HEK293 (cell line): ENCODE data around the gene NUP153.

Source experiments
- CTCF ChIA-PET: fragments of 350-600 bp; formaldehyde crosslinking; extraction: SDS; loops from one replicate; lab custom pipeline; 2021; ENCODE audit warnings: antibody characterized with exemption; lab: Yijun Ruan, JAX
- POLR2A ChIA-PET: fragments of 300-600 bp; formaldehyde crosslinking; extraction: SDS; loops from one replicate; lab custom pipeline; 2020; ENCODE audit warnings: antibody characterized with exemption, inconsistent platforms; lab: Yijun Ruan, JAX
- H3K27ac ChIP-seq: fragments of 200-500 bp; sonication (Bioruptor generic); 2 replicates; pipeline ENCODE4 v1.5.1; 2014; ENCODE audit warnings: low read depth, low read length, control low read depth, inconsistent platforms; ENCODE audit errors: extremely low read depth
- H3K36me3 ChIP-seq, 2 experiments: fragments of 200-500 bp in 1 of 2; sonication (Bioruptor generic) in 1 of 2; 1 replicate in 1 of 2; 2 replicates in 1 of 2; pipeline ENCODE4 v1.5.1; 2014 to 2017; ENCODE audit warnings: inconsistent platforms in 2 of 2, low read length in 2 of 2; ENCODE audit not compliant: control insufficient read depth in 2 of 2, insufficient read depth in 1 of 2
- H3K4me1 ChIP-seq: fragments of 200-500 bp; sonication (Bioruptor generic); 2 replicates; pipeline ENCODE4 v1.5.1; 2014; ENCODE audit warnings: mild to moderate bottlenecking, low read length, inconsistent platforms; ENCODE audit not compliant: control insufficient read depth, insufficient read depth
- H3K4me3 ChIP-seq: 2 replicates; pipeline ENCODE4 v1.5.1; 2011; ENCODE audit warnings: low read depth, mild to moderate bottlenecking, control low read depth, low read length, moderate library complexity
- H3K9me3 ChIP-seq: fragments of 200-500 bp; sonication (Bioruptor generic); 2 replicates; pipeline ENCODE4 v1.5.1; 2014; ENCODE audit warnings: low read depth, low read length, inconsistent platforms; ENCODE audit not compliant: control insufficient read depth, insufficient read depth
- EGR2 ChIP-seq: fragments of 450-650 bp; formaldehyde crosslinking; IDR thresholded peaks from 2 replicates; pipeline ENCODE4 v1.5.1; 2016; ENCODE audit warnings: low read depth, missing biosample characterization, missing genetic modification characterization
- FEZF1 ChIP-seq: fragments of 450-650 bp; formaldehyde crosslinking; IDR thresholded peaks from 2 replicates; pipeline ENCODE4 v1.5.1; 2016; ENCODE audit warnings: missing biosample characterization, missing genetic modification characterization
- GLIS1 ChIP-seq: fragments of 450-650 bp; formaldehyde crosslinking; IDR thresholded peaks from 2 replicates; pipeline ENCODE4 v1.5.1; 2016; ENCODE audit warnings: missing biosample characterization, missing genetic modification characterization
- HOXC10 ChIP-seq: sonication (generic); formaldehyde crosslinking; IDR thresholded peaks from 2 replicates; pipeline ENCODE4 v1.8.1; 2023; ENCODE audit warnings: mild to moderate bottlenecking, missing genetic modification reagents
- KLF1 ChIP-seq: fragments of 450-650 bp; formaldehyde crosslinking; IDR thresholded peaks from 2 replicates; pipeline ENCODE4 v1.5.1; 2016; ENCODE audit warnings: missing biosample characterization, missing genetic modification characterization
- KLF8 ChIP-seq: fragments of 450-650 bp; formaldehyde crosslinking; IDR thresholded peaks from 2 replicates; pipeline ENCODE4 v1.5.1; 2016; ENCODE audit warnings: missing biosample characterization, missing genetic modification characterization
- OSR2 ChIP-seq: fragments of 450-650 bp; formaldehyde crosslinking; IDR thresholded peaks from 2 replicates; pipeline ENCODE4 v1.5.1; 2016; ENCODE audit warnings: missing biosample characterization, missing genetic modification characterization
- SCRT2 ChIP-seq: fragments of 450-650 bp; formaldehyde crosslinking; IDR thresholded peaks from 2 replicates; pipeline ENCODE4 v1.5.1; 2016; ENCODE audit warnings: missing biosample characterization, missing genetic modification characterization
- SP7 ChIP-seq: fragments of 450-650 bp; formaldehyde crosslinking; IDR thresholded peaks from 2 replicates; pipeline ENCODE4 v1.5.1; 2016; ENCODE audit warnings: missing biosample characterization, missing genetic modification characterization
- TRIM28 ChIP-seq: IDR thresholded peaks from 2 replicates; pipeline ENCODE4 v1.6.1; 2011; ENCODE audit warnings: low read length, control low read depth, borderline replicate concordance
- YY1 ChIP-seq: fragments of 450-650 bp; formaldehyde crosslinking; IDR thresholded peaks from 2 replicates; pipeline ENCODE4 v1.5.1; 2018; ENCODE audit warnings: missing biosample characterization, missing genetic modification characterization
- ZBTB17 ChIP-seq: fragments of 450-650 bp; formaldehyde crosslinking; IDR thresholded peaks from 2 replicates; pipeline ENCODE4 v1.5.1; 2016; ENCODE audit warnings: missing biosample characterization, missing genetic modification characterization
- ZBTB21 ChIP-seq: fragments of 450-650 bp; formaldehyde crosslinking; IDR thresholded peaks from 2 replicates; pipeline ENCODE4 v1.5.1; 2017; ENCODE audit warnings: missing biosample characterization, missing genetic modification characterization
- ZFP3 ChIP-seq: fragments of 450-650 bp; formaldehyde crosslinking; IDR thresholded peaks from 2 replicates; pipeline ENCODE4 v1.5.1; 2016; ENCODE audit warnings: low read depth, missing biosample characterization, missing genetic modification characterization
- ZIC2 ChIP-seq: fragments of 450-650 bp; formaldehyde crosslinking; IDR thresholded peaks from 2 replicates; pipeline ENCODE4 v1.5.1; 2016; ENCODE audit warnings: missing biosample characterization, missing genetic modification characterization
- ZNF10 ChIP-seq: fragments of 450-650 bp; formaldehyde crosslinking; IDR thresholded peaks from 2 replicates; pipeline ENCODE4 v1.5.1; 2017; ENCODE audit warnings: missing biosample characterization, missing genetic modification characterization
- ZNF146 ChIP-seq: fragments of 450-650 bp; formaldehyde crosslinking; IDR thresholded peaks from 2 replicates; pipeline ENCODE4 v1.5.1; 2016; ENCODE audit warnings: missing biosample characterization, missing genetic modification characterization
- ZNF19 ChIP-seq: fragments of 450-650 bp; formaldehyde crosslinking; IDR thresholded peaks from 2 replicates; pipeline ENCODE4; 2016; ENCODE audit warnings: missing biosample characterization, missing genetic modification characterization, low read depth
- ZNF2 ChIP-seq: fragments of 450-650 bp; formaldehyde crosslinking; IDR thresholded peaks from 2 replicates; pipeline ENCODE4 v1.5.1; 2016; ENCODE audit warnings: missing biosample characterization, missing genetic modification characterization
- ZNF221 ChIP-seq: fragments of 450-650 bp; formaldehyde crosslinking; IDR thresholded peaks from 2 replicates; pipeline ENCODE4 v1.5.1; 2017; ENCODE audit warnings: missing biosample characterization, missing genetic modification characterization, borderline replicate concordance
- ZNF24 ChIP-seq: fragments of 450-650 bp; formaldehyde crosslinking; IDR thresholded peaks from 2 replicates; pipeline ENCODE4 v1.5.1; 2016; ENCODE audit warnings: missing biosample characterization, missing genetic modification characterization
- ZNF248 ChIP-seq: fragments of 450-650 bp; formaldehyde crosslinking; IDR thresholded peaks from 2 replicates; pipeline ENCODE4 v1.5.1; 2017; ENCODE audit warnings: missing biosample characterization, missing genetic modification characterization
- ZNF324 ChIP-seq: fragments of 450-650 bp; formaldehyde crosslinking; IDR thresholded peaks from 2 replicates; pipeline ENCODE4 v1.5.1; 2016; ENCODE audit warnings: missing biosample characterization, missing genetic modification characterization
- ZNF366 ChIP-seq: fragments of 450-650 bp; formaldehyde crosslinking; conservative IDR thresholded peaks from 2 replicates; pipeline ENCODE4 v1.5.1; 2016; ENCODE audit warnings: missing biosample characterization, missing genetic modification characterization
- ZNF394 ChIP-seq: fragments of 450-650 bp; formaldehyde crosslinking; IDR thresholded peaks from 2 replicates; pipeline ENCODE4 v1.5.1; 2016; ENCODE audit warnings: missing biosample characterization, missing genetic modification characterization, mild to moderate bottlenecking, moderate library complexity, borderline replicate concordance
- ZNF473 ChIP-seq: fragments of 450-650 bp; formaldehyde crosslinking; IDR thresholded peaks from 2 replicates; pipeline ENCODE4 v1.5.1; 2017; ENCODE audit warnings: missing biosample characterization, missing genetic modification characterization
- ZNF501 ChIP-seq: fragments of 450-650 bp; formaldehyde crosslinking; IDR thresholded peaks from 2 replicates; pipeline ENCODE4 v1.5.1; 2016; ENCODE audit warnings: missing biosample characterization, missing genetic modification characterization
- ZNF561 ChIP-seq: fragments of 450-650 bp; IDR thresholded peaks from 2 replicates; pipeline ENCODE4 v1.5.1; 2018; ENCODE audit warnings: missing biosample characterization, missing genetic modification characterization, borderline replicate concordance
- ZNF707 ChIP-seq: fragments of 450-650 bp; formaldehyde crosslinking; IDR thresholded peaks from 2 replicates; pipeline ENCODE4 v1.5.1; 2016; ENCODE audit warnings: missing biosample characterization, missing genetic modification characterization
- ZNF791 ChIP-seq: fragments of 450-650 bp; formaldehyde crosslinking; IDR thresholded peaks from 2 replicates; pipeline ENCODE4 v1.5.1; 2016; ENCODE audit warnings: missing biosample characterization, missing genetic modification characterization
- TF ChIP-seq, protein P1 (sequence below): fragments of 450-650 bp; formaldehyde crosslinking; IDR thresholded peaks from 2 replicates; pipeline ENCODE4 v1.5.1; 2016; ENCODE audit warnings: missing biosample characterization, missing genetic modification characterization
- TF ChIP-seq, protein P2 (sequence below): fragments of 450-650 bp; formaldehyde crosslinking; IDR thresholded peaks from 2 replicates; pipeline ENCODE4 v1.5.1; 2016; ENCODE audit warnings: missing biosample characterization, missing genetic modification characterization, low read depth
- TF ChIP-seq, protein P3 (sequence below): sonication (generic); formaldehyde crosslinking; IDR thresholded peaks from 2 replicates; pipeline ENCODE4 v1.8.1; 2022; ENCODE audit warnings: mild to moderate bottlenecking, moderate library complexity, missing genetic modification reagents
- TF ChIP-seq, protein P4 (sequence below): fragments of 450-650 bp; formaldehyde crosslinking; IDR thresholded peaks from 2 replicates; pipeline ENCODE4 v1.5.1; 2016; ENCODE audit warnings: missing biosample characterization, missing genetic modification characterization

The NUP153 gene

DNA sequence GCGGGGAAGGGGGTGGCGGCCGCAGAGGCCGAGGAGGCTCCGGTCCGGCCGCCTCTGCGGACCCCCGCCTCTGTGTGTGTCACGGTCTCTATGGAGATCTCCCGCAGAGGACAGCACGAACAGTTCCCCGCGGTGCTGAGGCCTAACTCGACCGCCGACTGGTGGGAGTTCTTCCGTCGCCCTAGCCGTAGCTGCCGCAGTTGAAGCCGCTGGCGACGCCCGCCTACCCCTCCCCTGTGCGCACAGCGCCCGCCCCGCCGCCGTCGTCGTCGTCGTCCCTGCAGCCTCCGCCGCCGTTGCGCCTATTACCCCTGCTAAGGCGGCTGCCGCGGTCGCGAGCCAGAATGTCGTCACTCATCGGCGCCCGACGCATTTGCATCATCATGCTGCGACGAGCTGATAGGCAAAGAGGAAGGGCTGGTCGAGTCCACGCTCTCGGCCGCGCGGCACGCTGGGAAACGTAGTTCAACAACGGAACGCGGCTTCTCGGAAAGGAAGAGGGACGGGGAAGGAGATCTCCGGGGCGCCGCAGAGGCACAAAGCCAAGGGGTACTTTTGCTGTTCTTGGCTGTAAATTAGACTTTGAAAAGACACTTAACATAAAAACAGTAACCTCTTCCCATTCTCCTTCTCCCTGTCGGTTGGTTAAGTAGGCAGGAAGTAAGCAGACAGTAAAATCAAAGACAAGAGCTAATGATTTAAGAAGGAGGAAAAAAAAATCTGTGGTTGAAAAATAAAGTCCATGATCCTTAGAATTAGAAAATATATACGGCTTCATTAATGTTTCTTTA, at the start of gene NUP153:
Gene NUP153, minus strand, starts transcription at position 346 of the 791 bp plus-strand sequence. CDS start 538 bp downstream, outside the sequence.
- ChIA-PET POLR2A (interaction anchor here (0.5 to 3.2 kb wide), 19 partner anchors 8 to 664 kb away, joined by 3 to 22 read pairs (median 4); partner anchors contain the start of genes CAP2 and FAM8A1), CTCF (interaction anchor here (0.6 to 1.7 kb wide), 3 partner anchors 13 to 114 kb away, joined by 3 to 4 read pairs (median 3); no protein-coding TSS in a partner anchor)
- H3K36me3 ChIP-seq = no peaks in the 10 kb centered on the region
- peaks cover 6% of the 10 kb centered on the region for H3K4me1 ChIP-seq
- H3K4me3 ChIP-seq = peak within 1 kb of the TSS; percentile 96
- H3K9me3 ChIP-seq = no peaks in the 10 kb centered on the region
- peak within 1 kb of the TSS; percentile 95 for H3K27ac ChIP-seq
- TF ChIP-seq, protein P1, sequence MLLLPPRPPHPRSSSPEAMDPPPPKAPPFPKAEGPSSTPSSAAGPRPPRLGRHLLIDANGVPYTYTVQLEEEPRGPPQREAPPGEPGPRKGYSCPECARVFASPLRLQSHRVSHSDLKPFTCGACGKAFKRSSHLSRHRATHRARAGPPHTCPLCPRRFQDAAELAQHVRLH (tag by site-specific recombination) = peak; percentile 39; the same call in 1 of the 2 replicates
- TF ChIP-seq TRIM28 (no peak), EGR2 (tag by site-specific recombination) (0 out of 2 replicates have a peak, but pooled peaks have one; percentile 39), ZNF394 (peak; percentile 41; the same call in 1 of the 2 replicates), ZNF473 (tag by site-specific recombination) (no peak), GLIS1 (tag by site-specific recombination) (peak; percentile 22; the same call in 1 of the 2 replicates), HOXC10 (0 out of 2 replicates have a peak, but pooled peaks have one; percentile 3), SCRT2 (tag by site-specific recombination) (no peak), KLF1 (tag by site-specific recombination) (peak; percentile 57), ZIC2 (peak; percentile 56), ZNF221 (no peak), SP7 (tag by site-specific recombination) (peak; percentile 67; the same call in 1 of the 2 replicates), KLF8 (tag by site-specific recombination) (peak; percentile 84), ZNF791 (tag by site-specific recombination) (no peak), ZNF366 (tag by site-specific recombination) (peak; percentile 67), FEZF1 (tag by site-specific recombination) (peak; percentile 10; the same call in 1 of the 2 replicates), ZNF24 (peak; percentile 77), ZNF19 (no peak), ZNF324 (tag by site-specific recombination) (peak; percentile 88), ZNF146 (0 out of 2 replicates have a peak, but pooled peaks have one; percentile 30), ZBTB17 (tag by site-specific recombination) (peak; percentile 99), YY1 (tag by site-specific recombination) (peak; percentile 53; the same call in 1 of the 2 replicates), ZNF501 (tag by site-specific recombination) (peak; percentile 72), ZFP3 (tag by site-specific recombination) (no peak), ZNF10 (tag by site-specific recombination) (peak; percentile 89), OSR2 (tag by site-specific recombination) (0 out of 2 replicates have a peak, but pooled peaks have one; percentile 7), ZNF561 (tag by site-specific recombination) (peak; percentile 41; the same call in 1 of the 2 replicates), ZNF248 (tag by site-specific recombination) (no peak), ZNF707 (tag by site-specific recombination) (no peak), ZNF2 (tag by site-specific recombination) (peak; percentile 63; the same call in 1 of the 2 replicates), ZBTB21 (tag by site-specific recombination) (peak; percentile 89)
- TF ChIP-seq, protein P2, sequence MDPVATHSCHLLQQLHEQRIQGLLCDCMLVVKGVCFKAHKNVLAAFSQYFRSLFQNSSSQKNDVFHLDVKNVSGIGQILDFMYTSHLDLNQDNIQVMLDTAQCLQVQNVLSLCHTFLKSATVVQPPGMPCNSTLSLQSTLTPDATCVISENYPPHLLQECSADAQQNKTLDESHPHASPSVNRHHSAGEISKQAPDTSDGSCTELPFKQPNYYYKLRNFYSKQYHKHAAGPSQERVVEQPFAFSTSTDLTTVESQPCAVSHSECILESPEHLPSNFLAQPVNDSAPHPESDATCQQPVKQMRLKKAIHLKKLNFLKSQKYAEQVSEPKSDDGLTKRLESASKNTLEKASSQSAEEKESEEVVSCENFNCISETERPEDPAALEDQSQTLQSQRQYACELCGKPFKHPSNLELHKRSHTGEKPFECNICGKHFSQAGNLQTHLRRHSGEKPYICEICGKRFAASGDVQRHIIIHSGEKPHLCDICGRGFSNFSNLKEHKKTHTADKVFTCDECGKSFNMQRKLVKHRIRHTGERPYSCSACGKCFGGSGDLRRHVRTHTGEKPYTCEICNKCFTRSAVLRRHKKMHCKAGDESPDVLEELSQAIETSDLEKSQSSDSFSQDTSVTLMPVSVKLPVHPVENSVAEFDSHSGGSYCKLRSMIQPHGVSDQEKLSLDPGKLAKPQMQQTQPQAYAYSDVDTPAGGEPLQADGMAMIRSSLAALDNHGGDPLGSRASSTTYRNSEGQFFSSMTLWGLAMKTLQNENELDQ (tag by site-specific recombination) = no peak
- TF ChIP-seq, protein P3, sequence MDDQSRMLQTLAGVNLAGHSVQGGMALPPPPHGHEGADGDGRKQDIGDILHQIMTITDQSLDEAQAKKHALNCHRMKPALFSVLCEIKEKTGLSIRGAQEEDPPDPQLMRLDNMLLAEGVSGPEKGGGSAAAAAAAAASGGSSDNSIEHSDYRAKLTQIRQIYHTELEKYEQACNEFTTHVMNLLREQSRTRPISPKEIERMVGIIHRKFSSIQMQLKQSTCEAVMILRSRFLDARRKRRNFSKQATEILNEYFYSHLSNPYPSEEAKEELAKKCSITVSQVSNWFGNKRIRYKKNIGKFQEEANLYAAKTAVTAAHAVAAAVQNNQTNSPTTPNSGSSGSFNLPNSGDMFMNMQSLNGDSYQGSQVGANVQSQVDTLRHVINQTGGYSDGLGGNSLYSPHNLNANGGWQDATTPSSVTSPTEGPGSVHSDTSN = peak; percentile 92
- TF ChIP-seq, protein P4, sequence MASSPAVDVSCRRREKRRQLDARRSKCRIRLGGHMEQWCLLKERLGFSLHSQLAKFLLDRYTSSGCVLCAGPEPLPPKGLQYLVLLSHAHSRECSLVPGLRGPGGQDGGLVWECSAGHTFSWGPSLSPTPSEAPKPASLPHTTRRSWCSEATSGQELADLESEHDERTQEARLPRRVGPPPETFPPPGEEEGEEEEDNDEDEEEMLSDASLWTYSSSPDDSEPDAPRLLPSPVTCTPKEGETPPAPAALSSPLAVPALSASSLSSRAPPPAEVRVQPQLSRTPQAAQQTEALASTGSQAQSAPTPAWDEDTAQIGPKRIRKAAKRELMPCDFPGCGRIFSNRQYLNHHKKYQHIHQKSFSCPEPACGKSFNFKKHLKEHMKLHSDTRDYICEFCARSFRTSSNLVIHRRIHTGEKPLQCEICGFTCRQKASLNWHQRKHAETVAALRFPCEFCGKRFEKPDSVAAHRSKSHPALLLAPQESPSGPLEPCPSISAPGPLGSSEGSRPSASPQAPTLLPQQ (tag by site-specific recombination) = peak; percentile 69; the same call in 1 of the 2 replicates
